GM12801 (cell line): ENCODE data around the gene PIGU.

Experiments used
- TF ChIP-seq, protein P1 (sequence below): IDR thresholded peaks from one replicate; pipeline ENCODE4 v1.5.1; 2011; ENCODE audit warnings: control low read depth; ENCODE audit not compliant: insufficient read length; ENCODE audit errors: extremely low read depth

Gene PIGU

DNA sequence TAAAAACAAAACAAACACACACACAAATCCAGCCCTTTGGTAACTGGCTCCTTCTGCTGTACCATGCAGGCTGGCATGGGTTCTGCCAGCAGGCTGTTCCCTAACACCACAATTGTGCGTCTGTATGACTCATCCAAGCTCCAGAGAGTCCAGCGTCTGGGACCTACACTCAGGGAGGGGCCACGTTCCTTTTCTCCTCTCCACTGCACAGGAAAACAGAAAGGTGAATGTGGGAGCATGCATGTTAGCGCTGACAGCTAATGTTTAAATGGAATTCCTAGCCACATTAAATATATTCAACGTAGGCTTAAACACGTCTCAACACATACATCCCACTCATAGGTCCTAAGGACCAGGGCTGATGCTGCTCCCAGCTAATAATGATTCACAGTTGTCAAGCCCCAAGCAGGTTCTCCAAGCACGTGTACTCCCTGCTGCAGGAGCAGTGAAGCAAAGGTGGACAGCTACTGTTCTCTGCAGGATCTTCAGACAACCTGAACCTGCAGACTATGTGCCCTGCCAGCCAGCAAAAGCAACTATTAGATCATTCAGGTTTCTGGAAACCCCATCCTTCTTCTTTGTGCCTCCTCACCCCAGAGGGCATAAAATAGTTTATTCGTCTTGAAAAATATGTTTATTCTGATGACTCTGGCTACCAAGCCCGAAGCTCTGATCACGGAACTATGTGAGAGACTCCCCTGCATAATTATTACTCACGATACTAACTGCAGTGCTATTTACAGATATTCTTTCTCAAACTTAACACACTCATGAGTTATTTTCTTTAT is 97.5 kb downstream of the PIGU start:
- TF ChIP-seq, protein P1, sequence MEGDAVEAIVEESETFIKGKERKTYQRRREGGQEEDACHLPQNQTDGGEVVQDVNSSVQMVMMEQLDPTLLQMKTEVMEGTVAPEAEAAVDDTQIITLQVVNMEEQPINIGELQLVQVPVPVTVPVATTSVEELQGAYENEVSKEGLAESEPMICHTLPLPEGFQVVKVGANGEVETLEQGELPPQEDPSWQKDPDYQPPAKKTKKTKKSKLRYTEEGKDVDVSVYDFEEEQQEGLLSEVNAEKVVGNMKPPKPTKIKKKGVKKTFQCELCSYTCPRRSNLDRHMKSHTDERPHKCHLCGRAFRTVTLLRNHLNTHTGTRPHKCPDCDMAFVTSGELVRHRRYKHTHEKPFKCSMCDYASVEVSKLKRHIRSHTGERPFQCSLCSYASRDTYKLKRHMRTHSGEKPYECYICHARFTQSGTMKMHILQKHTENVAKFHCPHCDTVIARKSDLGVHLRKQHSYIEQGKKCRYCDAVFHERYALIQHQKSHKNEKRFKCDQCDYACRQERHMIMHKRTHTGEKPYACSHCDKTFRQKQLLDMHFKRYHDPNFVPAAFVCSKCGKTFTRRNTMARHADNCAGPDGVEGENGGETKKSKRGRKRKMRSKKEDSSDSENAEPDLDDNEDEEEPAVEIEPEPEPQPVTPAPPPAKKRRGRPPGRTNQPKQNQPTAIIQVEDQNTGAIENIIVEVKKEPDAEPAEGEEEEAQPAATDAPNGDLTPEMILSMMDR, result no peak

DNA sequence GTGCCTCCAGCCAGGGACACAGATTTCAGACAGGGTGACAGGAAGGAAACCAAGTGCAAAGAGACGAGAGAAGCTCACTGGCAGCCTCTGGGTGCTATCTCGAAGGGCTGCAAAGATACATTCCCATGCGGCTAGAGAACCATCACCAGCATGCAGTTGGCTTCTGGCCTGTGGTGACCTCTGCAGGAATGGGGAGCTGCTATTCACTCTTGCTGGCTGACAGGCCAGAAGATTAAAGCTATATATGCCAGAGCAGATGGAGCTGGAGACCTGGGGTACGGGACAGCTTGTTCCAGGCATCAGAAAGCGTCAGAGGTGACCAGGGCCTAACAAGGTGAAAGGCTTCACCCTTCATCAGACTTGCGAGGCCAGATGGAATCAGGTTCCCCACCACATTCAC is 98.4 kb downstream of the PIGU start:
- TF ChIP-seq, protein P1, result no peak

DNA sequence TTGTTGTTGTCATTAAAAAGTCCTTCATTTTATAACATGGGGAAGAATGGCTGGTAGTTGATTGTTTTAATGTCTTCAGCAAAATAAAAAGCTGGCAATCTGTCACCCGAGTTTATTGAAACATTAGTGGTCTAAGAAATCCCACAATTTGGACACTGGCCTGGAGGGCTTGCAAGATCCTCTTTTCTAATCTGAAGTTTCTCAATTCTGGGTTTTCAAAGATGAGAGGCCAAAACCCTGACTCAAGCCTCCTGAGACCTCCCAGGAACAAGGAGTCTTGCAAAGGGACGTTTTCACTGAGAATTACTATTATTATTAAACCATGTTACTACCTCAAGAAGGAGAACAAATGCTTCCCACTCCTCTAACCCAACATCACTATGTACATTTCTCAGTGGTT is 98.9 kb downstream of the PIGU start:
- TF ChIP-seq, protein P1, result no peak

DNA sequence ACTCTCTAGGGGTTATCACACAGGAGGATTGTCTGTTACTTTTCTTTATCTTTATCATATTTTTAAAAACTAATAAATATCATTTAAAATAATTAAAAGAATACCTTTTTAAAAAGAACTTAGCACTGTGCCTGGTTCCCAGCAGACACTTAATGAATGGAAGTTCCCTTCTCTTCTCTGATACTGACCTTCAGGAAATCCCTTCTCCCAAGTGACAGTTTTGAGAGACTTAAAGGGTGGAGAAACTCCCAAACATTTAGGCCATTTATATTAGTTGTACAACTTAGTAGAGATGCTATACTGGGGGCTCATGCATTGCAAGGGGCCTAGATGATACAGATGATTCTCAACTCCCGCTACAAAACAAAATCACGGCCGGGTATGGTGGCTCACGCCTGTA is 99.8 kb downstream of the PIGU start:
- TF ChIP-seq, protein P1, result no peak

DNA sequence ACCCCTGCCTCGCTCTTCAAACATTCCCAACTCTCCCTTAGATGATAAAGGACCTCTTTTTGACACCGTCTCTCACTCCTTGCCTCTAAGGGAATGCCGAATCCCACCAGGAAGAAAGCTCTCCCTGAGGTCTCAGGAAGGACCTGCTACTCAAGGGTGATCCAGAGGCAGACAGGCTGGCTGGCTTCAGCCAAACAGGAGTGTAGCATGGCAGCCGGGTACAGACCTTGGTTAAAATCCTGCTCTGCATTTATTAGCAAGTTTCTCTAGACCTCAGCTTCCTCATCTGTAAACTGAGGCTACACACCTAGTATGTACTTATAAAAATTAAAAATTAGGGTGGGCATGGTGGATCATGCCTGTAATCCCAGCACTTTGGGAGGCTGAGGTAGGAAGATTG is 101.1 kb downstream of the PIGU start:
- TF ChIP-seq, protein P1, result no peak

DNA sequence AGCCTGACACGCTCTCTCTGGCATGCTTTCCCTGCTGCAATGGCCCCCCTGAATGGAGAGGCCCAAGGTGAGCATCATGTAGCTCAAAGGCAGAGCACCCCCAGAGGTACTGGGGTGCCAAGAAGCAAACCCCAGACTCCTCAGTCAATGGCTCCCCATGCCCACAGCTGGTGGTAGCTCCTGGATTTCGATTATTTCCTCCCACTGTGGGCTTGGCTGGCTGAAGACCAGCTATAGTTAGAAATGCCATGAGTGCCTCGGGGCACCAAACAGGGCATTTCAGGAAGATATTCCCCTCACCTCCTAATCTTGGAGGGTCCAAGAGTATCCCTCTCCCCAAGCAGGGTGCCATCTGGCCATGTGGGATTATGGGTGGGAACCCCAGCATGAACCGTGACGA is 101.6 kb downstream of the PIGU start:
- TF ChIP-seq, protein P1, result no peak

DNA sequence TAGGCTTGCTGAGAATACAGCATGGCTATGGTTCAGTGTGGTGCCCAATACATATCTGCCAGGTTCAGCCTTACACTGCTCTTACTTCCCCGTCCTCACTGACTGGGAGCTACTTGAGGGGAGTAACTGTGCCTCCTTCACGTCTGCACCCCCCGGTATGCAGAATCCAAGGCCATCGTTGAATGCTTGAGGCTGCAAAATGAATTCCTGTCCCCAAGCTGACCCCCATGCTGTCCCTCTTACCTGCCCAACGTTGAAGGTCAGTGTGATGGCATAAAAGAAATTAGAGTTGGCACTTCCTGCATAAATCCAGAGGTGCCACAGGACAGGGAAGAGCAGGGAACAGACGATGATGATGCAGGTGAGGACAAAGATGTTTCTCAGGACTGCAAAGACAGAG is 102.0 kb downstream of the PIGU start:
- TF ChIP-seq, protein P1, result no peak
